NCI-H146 treated with DMSO at 0.1 percent for 48 hours (cell line): Measurements from ENCODE around the gene RBM23.
A peak's percentile ranks its signal among the peaks of the same experiment; 100 is the strongest.

ENCODE experiments used
- DNase-seq: peaks from one replicate; lab custom pipeline; 2025; ENCODE audit not compliant: unreplicated experiment; lab: John Stamatoyannopoulos, UW

The RBM23 gene

DNA sequence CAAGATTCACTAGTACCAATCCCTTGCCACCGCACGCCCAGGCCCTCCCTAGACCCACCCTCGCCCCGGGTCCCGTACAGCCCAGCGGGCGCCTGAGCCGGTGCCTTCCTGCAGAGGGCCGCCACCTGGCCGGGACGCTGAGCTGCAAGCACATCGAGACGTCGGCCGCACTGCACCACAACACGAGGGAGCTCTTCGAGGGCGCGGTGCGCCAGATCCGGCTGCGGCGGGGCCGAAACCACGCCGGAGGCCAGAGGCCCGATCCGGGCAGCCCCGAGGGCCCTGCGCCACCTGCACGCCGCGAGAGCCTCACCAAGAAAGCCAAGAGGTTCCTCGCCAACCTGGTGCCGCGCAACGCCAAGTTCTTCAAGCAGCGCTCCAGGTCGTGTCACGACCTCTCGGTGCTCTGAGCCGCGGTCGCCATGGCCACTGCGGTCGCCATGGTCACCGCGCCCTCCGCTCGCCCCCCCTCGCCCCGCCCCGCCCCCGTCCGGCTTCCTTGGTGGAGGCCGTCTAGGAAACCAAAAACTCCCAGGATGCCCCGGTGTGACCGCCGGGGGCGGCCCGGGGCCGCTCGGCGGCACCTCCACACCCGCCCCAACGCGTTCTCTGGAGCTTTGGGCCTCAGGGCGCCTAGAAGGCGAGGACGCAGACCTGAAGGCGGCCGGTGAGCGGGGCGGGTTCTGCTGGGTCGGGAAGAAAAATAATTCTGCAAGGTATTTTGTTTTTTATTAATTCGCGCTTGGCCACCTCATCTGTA lies 32.3 kb downstream of the RBM23 start:
- DNase-seq: peak; percentile 46

DNA sequence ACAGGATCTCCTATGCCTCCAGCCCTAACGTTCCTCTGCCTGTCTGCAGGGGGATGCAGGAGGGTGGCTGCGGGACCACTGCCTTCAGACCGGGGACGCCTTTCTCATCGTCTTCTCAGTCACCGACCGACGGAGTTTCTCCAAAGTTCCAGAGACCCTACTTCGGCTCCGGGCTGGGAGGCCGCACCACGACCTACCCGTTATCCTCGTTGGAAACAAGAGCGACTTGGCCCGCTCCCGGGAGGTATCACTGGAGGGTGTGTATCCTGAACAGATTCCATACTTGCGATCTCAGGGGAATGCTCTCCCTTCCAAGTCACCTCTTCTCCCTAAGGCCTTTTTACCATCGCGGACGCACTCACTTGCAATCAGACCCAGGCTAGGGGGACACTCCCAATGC lies 33.0 kb downstream of the RBM23 start:
- no peak for DNase-seq

DNA sequence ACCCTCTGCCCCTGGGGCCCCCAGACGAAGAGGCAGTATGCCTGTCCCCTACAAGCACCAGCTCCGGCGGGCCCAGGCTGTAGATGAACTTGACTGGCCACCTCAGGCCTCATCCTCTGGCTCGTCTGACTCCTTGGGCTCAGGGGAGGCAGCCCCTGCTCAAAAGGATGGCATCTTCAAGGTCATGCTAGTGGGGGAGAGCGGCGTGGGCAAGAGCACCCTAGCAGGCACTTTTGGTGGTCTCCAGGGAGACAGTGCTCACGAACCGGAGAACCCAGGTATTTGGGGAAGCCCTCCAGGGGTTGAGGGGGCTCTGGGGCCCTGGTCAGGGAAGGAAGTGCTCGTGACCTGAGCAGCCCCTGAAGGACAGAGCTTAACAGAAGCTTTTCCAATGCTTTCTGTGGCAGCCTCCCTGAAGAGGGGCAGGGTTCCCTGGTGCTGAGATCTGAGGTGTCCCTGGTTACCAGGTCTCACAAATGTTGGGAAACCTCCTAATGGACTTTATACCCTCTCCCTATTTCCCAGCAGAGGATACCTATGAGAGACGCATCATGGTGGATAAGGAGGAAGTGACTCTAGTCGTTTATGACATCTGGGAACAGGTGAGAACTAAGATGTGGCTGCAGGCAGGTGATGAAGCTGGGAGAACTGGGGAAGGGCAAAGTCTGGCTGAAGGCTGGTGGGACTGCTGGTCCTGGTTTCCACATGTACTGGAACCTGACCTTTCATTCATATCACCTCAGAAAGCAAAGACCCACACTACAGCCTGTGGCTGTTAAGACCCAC lies 34.0 kb downstream of the RBM23 start:
- no peak for DNase-seq

DNA sequence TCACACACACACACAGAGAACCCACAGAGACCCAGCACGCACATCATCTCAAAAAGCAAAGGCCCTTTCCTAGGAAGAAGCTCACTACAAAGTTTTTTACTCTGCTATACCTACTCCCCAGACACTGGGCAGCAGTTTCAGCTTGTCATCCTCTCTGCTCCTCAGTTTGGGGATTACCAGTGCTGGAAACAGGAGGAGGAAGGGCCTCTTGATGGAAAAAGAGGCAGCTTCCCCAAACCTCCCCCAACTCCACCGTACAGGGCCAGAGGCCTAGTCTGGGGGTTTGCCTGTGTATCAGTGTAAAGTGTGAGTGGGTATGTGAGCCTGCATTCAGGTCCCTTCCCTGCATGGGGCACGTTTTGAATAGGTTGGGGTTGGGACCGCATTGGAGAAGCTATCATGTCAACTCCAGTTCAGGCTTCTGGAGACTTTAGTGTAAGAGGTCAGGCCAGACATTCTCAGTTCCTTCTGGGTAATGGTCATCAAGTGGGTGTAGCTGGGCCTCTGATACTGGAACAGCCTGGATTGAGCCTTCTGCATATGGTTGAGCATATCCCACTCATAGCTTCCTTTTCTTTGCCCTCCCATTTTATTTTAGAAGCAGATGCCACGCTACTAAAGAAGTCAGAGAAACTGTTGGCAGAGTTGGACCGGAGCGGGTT lies 34.7 kb downstream of the RBM23 start:
- no peak for DNase-seq

DNA sequence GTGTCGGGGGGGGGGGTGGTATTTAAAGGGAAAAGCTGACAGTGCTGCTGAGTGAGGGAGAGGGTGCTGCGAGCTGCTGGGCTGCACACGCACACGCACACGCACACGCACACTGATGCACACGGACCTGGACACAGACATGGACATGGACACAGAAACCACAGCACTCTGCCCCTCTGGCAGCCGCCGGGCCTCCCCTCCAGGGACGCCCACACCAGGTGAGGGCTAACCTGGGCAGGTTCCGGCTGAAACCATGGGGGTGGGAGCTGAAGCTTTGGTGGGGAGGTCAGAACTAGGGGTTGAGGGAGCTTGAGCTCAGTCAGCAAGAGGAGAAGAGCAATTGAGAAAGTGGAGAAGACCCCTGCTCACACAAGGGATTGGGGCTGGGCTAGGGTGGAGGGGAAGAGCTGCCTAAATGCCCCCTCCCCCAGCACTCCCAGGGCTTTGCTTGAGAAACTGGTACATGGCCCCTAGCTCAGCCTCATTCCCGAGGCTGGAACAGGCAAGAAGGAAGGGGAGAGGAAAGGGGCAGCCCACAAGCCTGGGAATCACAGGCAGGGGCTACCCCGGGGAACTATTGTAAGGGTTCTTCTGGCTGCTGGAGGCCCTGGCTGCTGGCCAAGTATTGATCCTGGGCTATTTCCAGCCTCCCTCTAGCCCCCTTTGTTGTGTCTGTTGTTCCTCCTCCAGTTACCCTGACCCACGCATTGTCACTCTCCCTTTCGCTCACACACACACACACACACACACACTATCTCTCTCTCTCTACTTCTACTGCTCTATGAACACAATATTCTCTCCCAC lies 35.6 kb downstream of the RBM23 start, which contains the start of gene REM2:
REM2 (plus strand) TSS at position 50 of the 804 bp plus-strand sequence; CDS start at position 116, 66 bp downstream.
- DNase-seq: peak; percentile 83

DNA sequence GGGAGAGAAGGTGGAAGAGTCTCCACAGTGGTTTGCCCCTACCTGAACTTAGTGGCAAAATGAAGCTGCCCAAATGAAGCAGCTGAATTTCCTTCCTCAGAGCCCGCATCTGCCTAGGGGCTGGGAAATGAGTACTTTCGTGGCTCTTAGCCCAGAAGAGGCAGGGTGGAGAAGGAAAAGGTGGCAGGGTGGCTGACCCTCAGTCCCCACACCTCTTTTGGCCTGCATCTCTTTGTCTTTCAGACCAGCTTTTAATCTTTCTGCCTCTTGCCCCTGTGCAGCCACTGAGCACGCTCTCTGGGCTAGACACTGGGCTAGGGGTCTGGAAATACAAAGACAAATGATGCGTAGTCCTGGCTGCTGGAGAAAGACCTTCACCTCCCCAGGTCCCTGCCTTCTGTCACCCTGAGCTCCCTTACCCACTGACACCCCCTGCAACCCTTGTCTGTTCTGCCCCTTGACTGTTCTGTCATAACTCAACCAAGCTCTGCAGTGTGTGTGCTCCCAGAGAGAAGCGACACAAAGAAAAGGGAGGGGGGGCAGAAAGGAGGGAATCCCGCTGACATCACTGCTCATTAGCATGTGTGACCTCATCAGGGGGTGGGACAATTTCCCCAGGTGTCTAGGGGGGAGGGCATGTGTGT lies 36.3 kb downstream of the RBM23 start:
- DNase-seq: peak; percentile 52

DNA sequence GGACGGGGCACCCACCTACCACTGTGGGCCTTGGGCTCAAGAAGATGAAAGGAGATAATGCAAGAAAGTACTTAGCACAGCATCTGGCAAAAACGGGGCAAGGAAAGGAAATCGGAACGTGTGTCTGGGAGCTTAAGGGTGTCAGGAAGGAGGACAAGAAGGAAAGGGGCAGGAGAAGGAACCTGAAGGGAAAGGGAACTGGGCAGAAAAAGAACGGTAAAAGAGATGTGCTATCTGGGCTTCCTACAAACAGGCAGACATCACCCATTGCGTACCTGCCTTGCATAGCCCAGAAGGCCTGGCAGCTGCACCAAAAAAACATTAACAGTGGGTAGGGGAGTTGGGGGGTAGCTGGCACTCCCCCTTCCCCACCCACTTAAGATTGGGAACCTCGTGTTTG lies 36.9 kb downstream of the RBM23 start:
- no peak for DNase-seq

DNA sequence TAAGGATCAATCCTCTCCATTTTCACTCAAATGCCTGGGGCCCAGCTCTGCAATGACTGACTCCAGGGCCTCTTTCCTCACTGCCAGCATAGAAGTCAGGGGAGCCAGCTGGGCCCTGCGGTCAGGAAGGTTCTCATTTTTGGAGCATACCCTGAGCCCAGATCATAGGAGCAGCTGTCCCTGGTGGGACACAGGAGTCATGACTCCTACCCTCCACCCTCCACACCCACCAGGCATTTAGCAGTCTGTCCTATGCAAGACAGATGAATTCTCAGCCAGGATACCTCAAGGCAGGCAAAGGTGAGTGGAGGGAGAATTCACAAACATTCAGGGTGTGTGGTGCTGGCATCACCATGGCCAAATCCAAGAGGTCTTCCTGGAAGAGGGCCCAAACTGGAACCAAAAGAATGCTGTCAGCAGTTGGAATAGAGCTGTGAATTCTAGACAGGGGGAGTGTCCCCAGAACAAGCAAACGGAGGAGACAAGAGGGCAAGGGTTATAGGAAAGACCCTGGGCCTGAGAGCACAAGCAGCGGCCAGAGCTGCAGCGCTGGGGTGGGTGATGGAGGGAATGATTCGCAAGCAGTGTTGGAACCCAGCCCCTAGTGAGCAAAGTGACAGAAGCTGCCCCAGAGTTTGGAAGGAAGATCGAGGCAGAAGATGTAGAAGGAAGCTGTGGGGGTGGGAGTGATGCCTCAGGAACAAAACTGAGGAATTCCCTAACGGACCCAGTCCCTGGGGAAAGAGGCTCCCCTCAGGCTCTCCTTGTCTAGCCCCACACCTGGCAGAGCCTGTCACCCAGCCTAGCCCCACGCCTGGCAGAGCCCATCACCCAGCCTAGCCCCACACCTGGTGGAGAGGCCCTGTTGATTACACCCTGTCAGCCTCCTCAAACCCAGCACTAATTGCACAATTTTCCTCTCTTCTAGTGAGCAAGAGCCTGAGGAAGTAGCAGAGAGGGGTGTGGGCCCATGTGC lies 40.4 kb downstream of the RBM23 start:
- DNase-seq: no peak

DNA sequence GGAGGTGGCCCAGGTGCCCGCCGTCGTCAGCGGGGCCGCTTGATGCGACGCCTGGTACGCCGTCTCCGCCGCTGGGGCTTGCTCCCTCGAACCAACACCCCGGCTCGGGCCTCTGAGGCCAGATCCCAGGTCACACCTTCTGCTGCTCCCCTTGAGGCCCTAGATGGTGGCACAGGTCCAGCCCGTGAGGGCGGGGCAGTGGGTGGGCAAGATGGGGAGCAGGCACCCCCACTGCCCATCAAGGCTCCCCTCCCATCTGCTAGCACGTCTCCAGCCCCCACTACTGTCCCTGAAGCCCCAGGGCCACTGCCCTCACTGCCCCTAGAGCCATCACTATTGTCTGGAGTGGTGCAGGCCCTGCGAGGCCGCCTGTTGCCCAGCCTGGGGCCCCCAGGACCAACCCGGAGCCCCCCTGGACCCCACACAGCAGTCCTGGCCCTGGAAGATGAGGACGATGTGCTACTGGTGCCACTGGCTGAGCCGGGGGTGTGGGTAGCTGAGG lies 41.9 kb downstream of the RBM23 start:
- DNase-seq: no peak

DNA sequence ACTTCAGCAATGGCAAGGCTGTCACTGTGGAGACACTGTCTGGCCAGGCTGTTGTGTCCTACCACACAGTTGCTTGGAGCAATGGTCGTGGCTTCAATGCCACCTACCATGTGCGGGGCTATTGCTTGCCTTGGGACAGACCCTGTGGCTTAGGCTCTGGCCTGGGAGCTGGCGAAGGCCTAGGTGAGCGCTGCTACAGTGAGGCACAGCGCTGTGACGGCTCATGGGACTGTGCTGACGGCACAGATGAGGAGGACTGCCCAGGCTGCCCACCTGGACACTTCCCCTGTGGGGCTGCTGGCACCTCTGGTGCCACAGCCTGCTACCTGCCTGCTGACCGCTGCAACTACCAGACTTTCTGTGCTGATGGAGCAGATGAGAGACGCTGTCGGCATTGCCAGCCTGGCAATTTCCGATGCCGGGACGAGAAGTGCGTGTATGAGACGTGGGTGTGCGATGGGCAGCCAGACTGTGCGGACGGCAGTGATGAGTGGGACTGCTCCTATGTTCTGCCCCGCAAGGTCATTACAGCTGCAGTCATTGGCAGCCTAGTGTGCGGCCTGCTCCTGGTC lies 43.1 kb downstream of the RBM23 start:
- DNase-seq: no peak

DNA sequence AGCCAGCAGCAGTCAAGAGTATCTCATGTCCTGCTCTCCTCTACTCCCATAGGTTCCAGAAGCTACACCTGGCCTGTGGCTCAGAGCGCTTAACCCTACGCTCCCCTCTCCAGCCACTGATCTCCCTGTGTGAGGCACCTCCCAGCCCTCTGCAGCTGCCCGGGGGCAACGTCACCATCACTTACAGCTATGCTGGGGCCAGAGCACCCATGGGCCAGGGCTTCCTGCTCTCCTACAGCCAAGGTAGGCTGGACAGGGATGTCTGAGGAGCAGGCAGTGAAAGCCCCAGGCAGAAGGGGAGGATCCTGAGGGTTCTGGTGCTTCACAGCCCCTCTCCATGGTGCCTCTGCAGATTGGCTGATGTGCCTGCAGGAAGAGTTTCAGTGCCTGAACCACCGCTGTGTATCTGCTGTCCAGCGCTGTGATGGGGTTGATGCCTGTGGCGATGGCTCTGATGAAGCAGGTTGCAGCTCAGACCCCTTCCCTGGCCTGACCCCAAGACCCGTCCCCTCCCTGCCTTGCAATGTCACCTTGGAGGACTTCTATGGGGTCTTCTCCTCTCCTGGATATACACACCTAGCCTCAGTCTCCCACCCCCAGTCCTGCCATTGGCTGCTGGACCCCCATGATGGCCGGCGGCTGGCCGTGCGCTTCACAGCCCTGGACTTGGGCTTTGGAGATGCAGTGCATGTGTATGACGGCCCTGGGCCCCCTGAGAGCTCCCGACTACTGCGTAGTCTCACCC lies 43.8 kb downstream of the RBM23 start:
- no peak for DNase-seq

DNA sequence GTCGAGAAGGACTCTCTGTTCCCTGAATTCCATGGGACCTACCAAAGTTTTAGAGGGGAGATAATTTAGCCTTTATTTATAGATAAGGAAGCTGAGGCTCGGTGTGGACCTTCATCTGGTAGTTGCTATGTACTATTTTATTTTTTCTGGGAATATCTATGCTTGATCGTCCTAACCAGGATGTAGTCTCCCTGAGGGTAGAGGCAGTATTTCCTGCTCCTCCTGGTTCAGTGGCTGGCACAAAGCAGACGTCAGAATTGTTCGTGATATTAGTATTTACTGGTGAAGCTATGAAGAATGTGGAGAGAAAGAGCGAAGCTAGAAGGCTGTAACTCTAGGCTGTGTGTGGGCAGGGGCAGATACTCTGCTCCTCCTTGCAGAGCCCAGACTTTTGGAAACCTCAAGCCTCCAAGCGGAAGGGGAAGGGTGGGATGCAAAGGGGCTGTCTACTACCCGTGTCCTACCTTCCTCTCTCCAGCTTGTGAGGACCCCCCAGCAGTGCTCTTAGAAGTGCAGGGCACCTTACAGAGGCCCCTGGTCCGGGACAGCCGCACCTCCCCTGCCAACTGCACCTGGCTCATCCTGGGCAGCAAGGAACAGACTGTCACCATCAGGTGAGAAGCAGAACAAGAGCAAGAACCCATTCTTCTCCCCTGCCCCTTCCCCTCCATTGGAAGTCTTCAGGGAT lies 46.0 kb downstream of the RBM23 start:
- DNase-seq: no peak

DNA sequence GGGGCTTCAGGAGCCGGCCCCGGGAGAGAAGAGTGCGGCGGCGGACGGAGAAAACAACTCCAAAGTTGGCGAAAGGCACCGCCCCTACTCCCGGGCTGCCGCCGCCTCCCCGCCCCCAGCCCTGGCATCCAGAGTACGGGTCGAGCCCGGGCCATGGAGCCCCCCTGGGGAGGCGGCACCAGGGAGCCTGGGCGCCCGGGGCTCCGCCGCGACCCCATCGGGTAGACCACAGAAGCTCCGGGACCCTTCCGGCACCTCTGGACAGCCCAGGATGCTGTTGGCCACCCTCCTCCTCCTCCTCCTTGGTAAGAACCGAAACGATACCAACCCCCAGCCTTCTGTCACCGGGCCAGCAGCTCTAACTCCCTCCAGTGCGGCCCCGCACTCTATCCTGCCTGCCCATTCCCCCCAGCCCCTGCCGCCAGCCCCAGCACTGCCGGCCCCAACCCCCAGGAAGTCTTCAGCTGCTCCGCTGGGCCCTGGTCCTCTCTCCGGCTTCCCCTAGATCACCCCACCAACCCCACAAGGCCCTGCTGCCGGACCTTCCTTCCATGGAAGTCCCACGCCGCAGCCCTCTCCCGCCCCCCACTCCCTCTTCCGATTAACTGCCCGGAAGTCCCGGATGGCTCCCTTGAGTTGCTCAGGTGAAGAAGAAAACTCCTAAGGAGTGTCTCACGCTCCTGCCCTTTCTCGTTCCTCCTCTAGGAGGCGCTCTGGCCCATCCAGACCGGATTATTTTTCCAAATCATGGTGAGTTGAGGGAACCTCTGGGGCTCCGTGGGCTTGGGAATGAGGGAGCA lies 46.7 kb downstream of the RBM23 start:
- peak; percentile 60 for DNase-seq

DNA sequence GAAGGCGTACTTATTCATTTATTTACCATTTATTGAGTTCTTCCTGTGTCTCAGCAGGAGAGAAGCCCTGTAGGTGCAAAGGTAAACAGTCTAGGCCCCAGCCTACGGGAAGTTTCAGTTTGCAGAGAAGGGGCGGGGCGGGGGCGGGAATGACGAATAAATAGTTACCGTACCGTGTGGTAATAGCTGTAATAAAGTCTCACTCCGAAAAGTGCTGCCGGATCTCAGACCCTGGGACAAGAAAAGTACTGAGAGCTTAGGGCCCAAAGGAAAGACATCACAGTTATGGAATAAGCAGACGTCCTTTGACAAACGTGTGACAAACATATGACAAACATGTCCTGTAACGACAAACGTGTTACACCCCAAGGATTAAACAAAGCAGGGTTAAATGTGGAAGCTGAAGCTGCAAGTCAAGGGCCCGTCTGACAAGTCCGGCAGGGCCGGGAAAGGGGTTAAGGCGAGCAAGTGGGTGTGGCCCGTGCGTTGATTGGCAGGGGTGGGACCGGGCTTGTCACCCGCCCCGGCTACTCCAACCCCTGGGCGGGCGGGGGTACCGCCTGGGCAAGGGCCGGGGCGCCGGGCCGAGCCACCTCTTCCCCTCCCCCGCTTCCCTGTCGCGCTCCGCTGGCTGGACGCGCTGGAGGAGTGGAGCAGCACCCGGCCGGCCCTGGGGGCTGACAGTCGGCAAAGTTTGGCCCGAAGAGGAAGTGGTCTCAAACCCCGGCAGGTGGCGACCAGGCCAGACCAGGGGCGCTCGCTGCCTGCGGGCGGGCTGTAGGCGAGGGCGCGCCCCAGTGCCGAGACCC lies 47.5 kb downstream of the RBM23 start, which contains the start of gene LRP10:
LRP10 (plus strand) TSS at position 517 of the 809 bp plus-strand sequence. CDS start 564 bp downstream, outside the sequence.
- peak; percentile 74 for DNase-seq

DNA sequence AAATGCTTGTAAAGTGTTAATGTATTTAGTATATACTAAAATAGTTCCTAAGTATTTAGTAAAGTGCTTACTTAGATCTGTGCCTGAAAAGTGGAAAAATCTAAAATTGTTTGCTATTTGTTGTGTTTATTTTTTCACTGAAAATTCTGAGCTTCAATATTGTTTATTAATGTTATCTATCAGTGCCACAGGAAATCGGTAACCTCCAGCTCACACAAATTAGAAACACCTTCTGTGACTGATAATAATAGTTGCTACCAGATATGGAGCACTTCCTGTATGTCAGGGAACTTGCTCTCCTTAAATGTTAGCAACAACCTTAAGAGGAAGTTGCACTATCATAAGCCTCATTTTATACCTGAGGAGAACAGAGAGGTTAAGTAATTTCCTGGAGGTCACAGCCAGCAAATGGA lies 48.1 kb downstream of the RBM23 start:
- no peak for DNase-seq

DNA sequence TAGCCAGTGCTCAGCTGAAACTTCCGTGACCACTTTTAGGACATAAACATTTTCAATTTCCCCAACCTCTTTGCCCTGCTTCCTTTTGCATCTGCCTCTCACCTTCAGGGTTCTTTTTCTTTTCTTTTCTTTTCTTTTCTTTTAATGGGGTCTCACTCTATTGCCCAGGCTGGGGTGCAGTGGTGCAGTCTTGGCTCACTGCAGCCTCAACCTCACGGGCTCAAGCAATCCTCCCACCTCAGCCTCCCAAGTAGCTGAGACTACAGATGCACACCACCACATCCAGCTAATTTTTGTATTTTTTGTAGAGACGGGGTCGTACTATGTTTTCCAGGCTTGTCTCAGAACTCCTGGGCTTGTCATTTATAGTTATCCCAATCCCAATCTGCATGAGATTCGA lies 52.1 kb downstream of the RBM23 start:
- DNase-seq: no peak
